CD4-positive, alpha-beta T cell treated with Interleukin-21 for 1 hour (primary cell): ENCODE results near the gene ROBO2.
"Not testable (repeated sequence)": the region's sequence is repeated elsewhere in the genome, so short reads cannot be mapped to it uniquely, and the experiment has no call there.

Source experiments
- DNase-seq: peaks from one replicate; pipeline ENCODE4 v3.0.0-alpha.2; 2020

ROBO2 gene

DNA sequence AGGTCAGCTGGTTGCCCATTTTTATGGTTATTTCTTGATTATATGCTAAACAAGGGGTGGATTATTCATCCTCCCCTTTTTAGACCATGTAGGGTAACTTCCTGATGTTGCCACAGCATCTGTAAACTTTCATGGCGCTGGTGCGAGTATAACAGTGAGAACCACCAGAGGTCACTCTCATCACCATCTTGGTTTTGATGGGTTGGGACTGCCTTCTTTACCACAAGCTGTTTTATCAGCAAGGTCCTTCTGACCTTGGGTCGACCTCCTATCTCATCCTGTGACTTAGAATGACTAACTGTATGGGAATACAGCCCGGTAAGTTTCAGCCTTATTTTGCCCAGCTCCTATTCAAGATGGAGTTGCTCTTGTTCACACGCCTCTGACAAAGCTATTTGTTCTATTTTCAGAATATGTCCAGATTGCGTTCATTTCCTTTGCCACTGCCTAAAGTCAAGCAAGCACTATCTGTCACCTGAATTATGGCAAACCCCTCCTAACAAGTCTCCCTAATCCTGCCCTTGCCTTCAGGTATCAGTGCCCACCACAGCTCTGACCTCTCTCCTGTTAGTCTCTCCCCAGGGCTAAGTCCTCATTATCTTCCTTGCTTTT lies 308.5 kb downstream of the ROBO2 start:
- DNase-seq, result no peak

GRCh38 chr3:77354958-77355357 lies 315.1 kb downstream of the ROBO2 start:
- DNase-seq, result no peak

- DNase-seq, result no peak
These were observed 323.0 kb downstream of the ROBO2 start for GRCh38 chr3:77362936-77363335.

- DNase-seq, result no peak
These were observed 325.3 kb downstream of the ROBO2 start for GRCh38 chr3:77365152-77365551.

DNA sequence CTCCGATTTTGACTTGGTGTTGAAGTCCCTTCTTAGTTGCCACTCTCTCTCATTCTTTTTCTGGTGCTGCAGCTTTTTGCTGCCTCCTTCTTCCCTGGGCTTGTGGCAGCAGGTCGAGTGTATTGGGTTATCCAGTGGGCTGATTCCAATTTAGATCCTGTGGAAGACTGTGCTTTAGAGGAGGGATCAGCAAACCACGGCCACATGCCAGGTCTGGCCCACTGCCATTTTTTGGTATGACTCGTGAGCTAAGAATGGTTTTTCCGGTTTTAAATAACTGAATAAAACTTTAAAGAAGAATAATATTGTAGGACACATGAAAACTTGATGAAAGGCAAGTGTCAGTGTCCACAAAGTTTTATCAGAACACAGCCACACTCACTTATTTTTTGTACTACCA lies 330.5 kb downstream of the ROBO2 start:
- no peak for DNase-seq

DNA sequence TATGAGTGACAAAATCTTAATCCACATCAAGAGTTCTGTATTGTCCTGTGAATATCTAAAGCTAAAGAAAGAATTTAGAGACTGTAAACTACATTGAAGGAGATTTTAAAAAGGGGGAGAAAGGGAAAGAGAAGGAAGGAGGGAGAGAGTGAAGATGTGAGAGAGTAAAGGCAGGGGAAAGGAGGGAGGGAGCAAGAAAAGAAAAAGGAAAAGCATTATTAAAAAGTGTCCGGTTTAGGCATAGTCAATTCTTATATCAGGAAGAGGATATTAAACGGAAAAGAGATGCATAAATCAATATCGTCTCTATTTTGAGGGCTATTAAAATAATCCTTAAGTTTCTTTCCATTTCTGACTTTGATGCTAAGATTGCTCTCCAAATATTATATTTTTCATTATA lies 332.1 kb downstream of the ROBO2 start:
- DNase-seq, result no peak

GRCh38 chr3:77372634-77373346 lies 332.9 kb downstream of the ROBO2 start:
- no peak for DNase-seq

- no peak for DNase-seq
These were observed 333.7 kb downstream of the ROBO2 start for GRCh38 chr3:77373619-77374018.

- no peak for DNase-seq
These were observed 336.6 kb downstream of the ROBO2 start for GRCh38 chr3:77376511-77376910.

- DNase-seq, result no peak
These were observed 337.8 kb downstream of the ROBO2 start for GRCh38 chr3:77377717-77378116.

DNA sequence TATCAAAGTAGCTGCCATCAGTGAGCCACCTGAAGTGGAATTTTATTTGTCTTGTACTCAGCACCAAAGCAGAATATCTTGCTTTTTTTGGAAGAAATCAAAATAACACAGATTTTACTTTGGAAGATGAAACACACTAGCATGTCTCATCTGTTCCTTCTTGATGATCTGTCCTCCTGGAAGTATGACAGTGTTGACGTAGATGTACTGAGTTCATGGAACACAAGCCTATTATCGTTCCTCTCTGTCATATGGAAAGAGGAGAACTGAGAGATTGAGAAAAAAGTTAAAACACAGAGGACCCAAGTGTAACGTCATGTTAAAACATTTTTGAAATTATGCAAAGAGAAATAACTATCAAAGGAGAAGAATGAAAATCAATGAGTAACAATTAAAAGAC lies 340.2 kb downstream of the ROBO2 start:
- no peak for DNase-seq

DNA sequence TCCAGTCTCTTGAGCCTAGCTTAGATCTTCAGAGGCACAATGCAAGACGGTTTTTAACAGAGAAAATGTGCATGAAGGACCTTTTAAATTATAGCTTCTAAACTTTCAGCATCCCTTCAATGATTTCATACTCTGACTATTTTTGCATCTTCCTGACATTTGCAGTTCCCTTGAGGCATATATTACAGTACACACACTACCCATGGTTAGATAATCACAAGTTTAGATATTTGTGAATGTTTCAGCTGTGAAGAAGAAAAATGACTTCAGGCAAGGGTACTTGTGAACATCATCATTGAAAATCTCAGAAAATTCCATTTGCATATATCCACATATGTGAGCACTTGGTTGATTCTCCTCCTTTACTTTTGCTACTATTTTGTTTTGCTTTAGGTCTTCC lies 341.5 kb downstream of the ROBO2 start:
- DNase-seq, result no peak

DNA sequence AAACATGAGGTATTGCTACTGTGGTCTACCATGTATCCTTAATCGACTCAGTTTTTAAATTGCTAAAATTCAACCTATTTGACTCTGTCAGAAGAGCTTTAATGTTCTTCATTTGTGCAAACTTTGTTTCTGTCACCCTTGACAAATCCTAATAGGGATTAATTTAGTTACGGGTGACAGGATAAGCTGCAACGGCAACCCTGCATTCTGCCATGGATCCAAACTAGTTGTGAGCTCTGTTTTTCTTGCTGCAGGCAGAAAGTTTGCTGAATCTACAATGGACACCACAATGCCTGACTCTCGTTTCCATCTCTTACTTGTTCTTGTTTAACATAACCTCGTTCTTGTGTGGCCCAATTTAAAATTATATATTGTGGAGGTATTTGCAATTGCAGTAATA lies 352.3 kb downstream of the ROBO2 start:
- no peak for DNase-seq

DNA sequence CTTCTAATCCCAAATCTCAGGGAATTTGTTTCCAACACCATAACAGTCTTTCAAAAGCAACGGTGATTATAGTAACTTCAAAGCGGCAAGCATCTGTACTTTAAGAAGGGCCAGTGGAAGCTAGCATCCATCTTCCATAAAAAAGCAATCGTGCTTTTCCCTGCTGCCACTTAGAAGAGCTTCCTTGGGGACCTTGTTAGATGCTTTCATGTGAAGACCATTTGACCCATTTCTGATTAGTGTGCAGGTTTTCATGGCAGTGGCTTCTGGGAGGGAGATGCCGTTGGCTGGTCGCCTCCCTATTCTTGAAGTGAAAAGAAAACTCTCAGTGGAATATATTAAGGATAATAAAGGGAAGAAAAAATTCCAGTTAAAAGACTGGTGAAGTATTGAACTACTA lies 354.1 kb downstream of the ROBO2 start:
- DNase-seq, result no peak

DNA sequence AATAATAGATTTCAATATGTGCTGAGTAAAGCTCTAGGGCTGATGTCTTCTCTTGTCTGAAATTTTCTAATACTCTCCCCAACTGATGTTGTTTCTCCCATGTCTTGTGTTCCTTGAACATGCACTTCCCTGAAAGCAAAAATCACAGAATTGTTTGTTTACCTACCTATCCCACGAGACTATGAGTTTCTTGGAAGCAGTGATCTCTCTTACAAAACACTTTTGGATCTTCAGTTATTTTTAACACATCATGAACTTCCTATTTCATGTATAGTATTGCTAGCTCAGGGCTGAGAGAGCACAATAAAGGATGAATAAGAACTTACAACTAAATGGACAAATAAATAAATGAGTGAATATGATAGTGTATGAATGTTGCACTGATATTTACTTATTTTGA lies 365.0 kb downstream of the ROBO2 start:
- no peak for DNase-seq

DNA sequence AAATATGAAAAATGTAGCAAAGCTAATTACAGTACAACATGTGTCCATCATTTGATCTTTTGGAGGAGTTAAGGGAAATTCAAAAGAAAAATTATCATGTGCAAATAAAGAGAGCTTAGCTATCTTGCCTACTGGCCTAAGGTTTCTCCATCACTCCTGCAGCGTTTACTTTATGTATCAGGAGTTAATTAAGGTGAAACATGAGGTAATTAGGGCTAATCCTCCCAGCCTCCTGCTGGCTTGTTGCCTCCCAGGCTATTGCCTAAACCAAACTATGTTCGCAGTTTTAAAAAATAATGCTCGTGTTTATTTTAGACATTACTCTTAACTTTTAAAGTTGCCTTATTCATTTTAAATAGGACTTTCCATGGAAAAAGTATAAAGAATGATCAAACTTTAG lies 367.5 kb downstream of the ROBO2 start:
- no peak for DNase-seq

DNA sequence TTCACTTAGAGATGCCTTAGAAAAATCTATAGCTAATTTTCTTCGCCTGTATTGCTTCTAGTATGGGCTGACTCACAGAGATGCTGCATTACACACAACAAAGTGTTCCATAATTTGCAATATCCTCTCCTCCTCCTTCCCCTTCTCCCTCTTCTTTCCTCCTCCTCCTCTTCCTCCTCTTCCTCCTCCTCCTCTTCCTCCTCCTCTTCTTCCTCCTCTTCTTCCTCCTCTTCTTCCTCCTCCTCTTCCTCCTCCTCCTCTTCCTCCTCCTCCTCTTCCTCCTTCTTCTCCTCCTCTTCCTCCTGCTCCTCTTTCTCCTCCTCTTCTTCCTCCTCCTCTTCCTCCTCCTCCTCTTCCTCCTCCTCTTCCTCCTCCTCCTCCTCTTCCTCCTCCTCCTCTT lies 370.4 kb downstream of the ROBO2 start:
- DNase-seq, result not testable (repeated sequence)

DNA sequence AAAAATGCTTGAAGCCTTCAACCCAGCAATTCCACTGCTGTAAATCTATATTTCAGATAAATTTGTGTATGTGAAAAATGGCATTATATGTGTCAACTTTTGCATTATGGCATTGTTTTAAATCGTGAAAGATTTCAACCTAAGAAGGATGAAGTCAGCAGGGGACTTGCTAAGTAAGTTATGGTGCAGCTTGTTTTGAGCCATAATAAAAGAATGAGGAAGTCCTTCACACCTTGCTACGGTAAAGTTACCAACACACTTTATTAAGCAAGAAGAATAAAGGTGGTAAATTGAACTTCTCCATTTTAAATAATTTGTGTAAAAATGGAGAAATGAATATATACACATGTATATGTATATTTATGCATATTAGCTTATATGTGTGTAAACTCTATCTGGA lies 371.4 kb downstream of the ROBO2 start:
- no peak for DNase-seq

DNA sequence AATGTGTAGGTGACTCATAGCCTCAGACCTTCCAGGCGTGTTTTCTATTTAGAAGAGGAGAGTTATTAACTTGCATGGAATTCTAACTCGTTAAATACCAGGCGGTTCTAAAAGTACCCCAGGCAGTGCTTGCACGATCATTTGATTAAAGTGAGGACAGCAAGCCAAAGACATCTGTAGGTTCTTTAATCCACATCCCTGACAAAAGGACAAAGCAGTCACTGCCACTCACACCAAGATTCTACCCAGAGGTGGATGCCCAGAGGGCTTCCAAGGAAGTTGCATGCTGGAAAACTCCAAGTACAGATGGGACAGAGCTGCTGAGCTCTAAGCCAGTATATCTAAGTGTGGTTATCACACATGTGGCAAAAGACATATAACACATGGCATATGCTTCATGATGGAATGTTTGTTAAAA lies 372.1 kb downstream of the ROBO2 start:
- no peak for DNase-seq

DNA sequence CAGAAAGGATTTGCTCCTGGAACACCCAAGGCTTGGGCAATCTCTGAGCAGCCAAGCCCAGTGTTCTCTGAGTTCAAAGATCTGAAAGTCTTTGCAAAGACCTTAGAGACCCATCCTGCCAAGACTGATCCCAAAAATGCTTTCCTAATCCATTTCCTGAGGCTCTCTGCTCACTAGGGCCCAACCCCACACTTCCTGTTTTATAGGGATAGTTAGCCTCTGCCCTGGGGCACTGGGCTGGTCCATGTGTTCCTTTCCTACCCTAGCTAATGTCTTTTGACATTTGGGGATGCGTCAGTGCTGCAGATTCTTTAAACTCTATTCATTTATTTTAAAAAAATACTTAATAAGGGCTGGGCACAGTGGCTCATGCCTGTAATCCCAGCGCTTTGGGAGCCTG lies 372.7 kb downstream of the ROBO2 start:
- no peak for DNase-seq

- no peak for DNase-seq
These were observed 375.0 kb downstream of the ROBO2 start for GRCh38 chr3:77414881-77415280.

- no peak for DNase-seq
These were observed 380.4 kb downstream of the ROBO2 start for GRCh38 chr3:77420336-77420735.

- DNase-seq, result no peak
These were observed 382.0 kb downstream of the ROBO2 start for GRCh38 chr3:77421916-77422315.

- DNase-seq, result no peak
These were observed 386.6 kb downstream of the ROBO2 start for GRCh38 chr3:77426531-77426930.

DNA sequence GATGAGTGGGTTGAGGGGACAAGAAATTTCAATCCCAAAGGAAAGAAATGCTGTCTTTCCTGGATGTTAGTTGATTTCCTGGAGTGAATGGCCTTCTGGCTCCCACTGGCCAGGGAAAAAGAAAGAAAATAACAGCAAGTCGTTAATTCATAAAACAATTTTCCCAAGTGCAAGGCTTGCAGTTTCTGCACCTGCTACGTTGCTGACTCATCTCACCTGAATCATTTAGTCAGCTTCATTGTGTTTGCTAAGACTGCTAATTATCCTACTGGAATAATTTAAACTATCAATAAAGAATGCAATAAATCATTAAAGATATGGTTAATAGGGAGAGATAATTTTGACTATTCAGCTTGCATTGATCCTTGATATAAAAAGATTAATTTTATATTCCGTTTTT lies 387.6 kb downstream of the ROBO2 start:
- no peak for DNase-seq
